Endothelial cell of umbilical vein (primary cell): Measurements from ENCODE around the gene UBASH3B. TPM values are rescaled to one million over a fixed set of nuclear protein-coding genes. Genes with fewer than 3 reads are reported as not detected.

Experiments used
- BruUV-seq: library from RNA; stranded (reverse); fragments of 400-500 nt; replicated peaks from 2 replicates; lab custom pipeline; 2021; lab: Mats Ljungman, UMichigan
- CTCF ChIA-PET: fragments of 300-600, 350-600 bp; sonication (Branson Sonifier 250); formaldehyde crosslinking; loops from one replicate; lab custom pipeline; 2021; ENCODE audit warnings: antibody characterized with exemption, inconsistent platforms; lab: Charles Lee
- POLR2A ChIA-PET: fragments of 300-600, 350-600 bp; sonication (Branson Sonifier 250); formaldehyde crosslinking; loops from one replicate; lab custom pipeline; 2021; ENCODE audit warnings: antibody characterized with exemption, inconsistent platforms; lab: Charles Lee
- DNase-seq: peaks from one replicate; pipeline ENCODE4 v3.0.0-alpha.2; 2011; ENCODE audit warnings: low read depth, low spot score
- FAIRE-seq: peaks from 2 replicates; lab custom pipeline; 2011; peaks lifted over from hg19 to GRCh38; lab: Jason Lieb, UNC
- H2AFZ ChIP-seq: 2 replicates; pipeline ENCODE4 v1.6.0; 2012; ENCODE audit warnings: low read depth, low read length, control low read depth, inconsistent platforms
- H3K27ac ChIP-seq: 2 replicates; pipeline ENCODE4 v1.5.1; 2011; ENCODE audit warnings: low read depth, mild to moderate bottlenecking, control low read depth, low read length, moderate library complexity; ENCODE audit not compliant: insufficient read depth
- H3K27me3 ChIP-seq, 2 experiments: 2 replicates each; pipeline versions ENCODE4 v1.6.0 to v1.6.1; 2011; ENCODE audit warnings: low read length in 2 of 2, mixed read lengths in 1 of 2; ENCODE audit not compliant: control insufficient read depth in 2 of 2, insufficient read depth in 2 of 2
- H3K36me3 ChIP-seq, 2 experiments: 2 replicates in 1 of 2; 3 replicates in 1 of 2; pipeline ENCODE4 v1.5.1; 2011; ENCODE audit warnings: low read length in 2 of 2, mild to moderate bottlenecking in 1 of 2, moderate library complexity in 1 of 2; ENCODE audit not compliant: control insufficient read depth in 2 of 2, insufficient read depth in 2 of 2; ENCODE audit errors: extremely low read depth in 1 of 2
- H3K4me1 ChIP-seq: 3 replicates; pipeline ENCODE4 v1.5.1; 2011; ENCODE audit warnings: mild to moderate bottlenecking, low read length; ENCODE audit not compliant: control insufficient read depth, insufficient read depth; ENCODE audit errors: extremely low read depth
- H3K4me2 ChIP-seq: 2 replicates; pipeline ENCODE4 v1.6.1; 2011; ENCODE audit warnings: low read length, control low read depth, mixed read lengths; ENCODE audit not compliant: insufficient read depth
- H3K4me3 ChIP-seq, 3 experiments: fragments of 200-600 bp in 1 of 3; sonication (generic), shearing (Covaris generic) in 1 of 3; replicated peaks in 1 of 3; 2 replicates each; pipeline ENCODE4 v1.5.1; 2011 to 2016; ENCODE audit warnings: control low read depth in 3 of 3, low read length in 3 of 3, mild to moderate bottlenecking in 2 of 3, inconsistent platforms in 1 of 3, low read depth in 1 of 3, moderate library complexity in 1 of 3; ENCODE audit not compliant: insufficient read depth in 1 of 3
- H3K79me2 ChIP-seq: 2 replicates; pipeline ENCODE4 v1.6.0; 2012; ENCODE audit warnings: low read length, inconsistent platforms; ENCODE audit not compliant: control insufficient read depth, insufficient read depth
- H3K9ac ChIP-seq: replicated peaks from 2 replicates; pipeline ENCODE3; 2011; ENCODE audit warnings: low read length, control low read depth; ENCODE audit not compliant: insufficient read depth; ENCODE audit errors: extremely low read depth
- H3K9me1 ChIP-seq: replicated peaks from 3 replicates; pipeline ENCODE4 v1.6.0; 2011; ENCODE audit warnings: mild to moderate bottlenecking, low read length; ENCODE audit not compliant: control insufficient read depth, insufficient read depth; ENCODE audit errors: extremely low read depth
- H3K9me3 ChIP-seq: replicated peaks from 2 replicates; pipeline ENCODE4 v1.5.1; 2012; ENCODE audit warnings: low read length, inconsistent platforms; ENCODE audit not compliant: control insufficient read depth, insufficient read depth
- H4K20me1 ChIP-seq: replicated peaks from 2 replicates; pipeline ENCODE3; 2011; ENCODE audit warnings: mild to moderate bottlenecking, low read length; ENCODE audit not compliant: control insufficient read depth, insufficient read depth; ENCODE audit errors: extremely low read depth
- EZH2 ChIP-seq: IDR thresholded peaks from 2 replicates; pipeline ENCODE4 v1.6.1; 2012; ENCODE audit warnings: borderline replicate concordance, low read depth, mild to moderate bottlenecking, moderate library complexity, low read length, inconsistent platforms; ENCODE audit not compliant: severe bottlenecking
- FOS ChIP-seq: IDR thresholded peaks from 2 replicates; pipeline ENCODE4 v1.6.1; 2011; ENCODE audit warnings: mild to moderate bottlenecking, low read length, moderate library complexity, borderline replicate concordance; ENCODE audit not compliant: insufficient read depth
- GATA2 ChIP-seq: IDR thresholded peaks from 2 replicates; pipeline ENCODE4 v1.7.0; 2011; ENCODE audit warnings: low read depth, mild to moderate bottlenecking, moderate library complexity, mixed read lengths, low read length; ENCODE audit not compliant: insufficient read length, insufficient read depth
- JUN ChIP-seq: IDR thresholded peaks from 2 replicates; pipeline ENCODE4 v1.6.1; 2011; ENCODE audit warnings: borderline replicate concordance, low read depth; ENCODE audit not compliant: insufficient read length, insufficient read depth
- MYC ChIP-seq: IDR thresholded peaks from one replicate; pipeline ENCODE4 v1.6.1; 2011; ENCODE audit warnings: mild to moderate bottlenecking, low read depth, low read length
- POLR2A ChIP-seq: IDR thresholded peaks from 2 replicates; pipeline ENCODE4 v1.6.1; 2012; ENCODE audit warnings: low read depth, mild to moderate bottlenecking, control low read depth, low read length
- POLR2AphosphoS5 ChIP-seq: IDR thresholded peaks from 2 replicates; pipeline ENCODE4 v1.6.1; 2012; ENCODE audit warnings: low read depth, mild to moderate bottlenecking, control low read depth, low read length, moderate library complexity; ENCODE audit not compliant: insufficient read depth
- dilution Hi-C: fragments of 300-500 bp; cut with MboI; formaldehyde crosslinking; loops from one replicate; pipeline ENCODE4 v1.15.0; 2019; ENCODE audit warnings: low sequenced_read_pairs; ENCODE audit not compliant: extremely low pct_ligation_motif_present
- intact Hi-C: fragments of 100-400 bp; cut with micrococcal nuclease; formaldehyde crosslinking; loops from one replicate; pipeline ENCODE4 v1.10.0; 2022
- polyA plus RNA-seq, 4 experiments: library from polyadenylated mRNA; depleted of rRNA in 3 of 4; stranded (reverse) in 3 of 4; unstranded in 1 of 4; fragments of >200 nt; gene quantifications; 2 replicates each; pipeline versions ENCODE4 v1.2.1 to v1.2.3, GENCODE V29; 2011 to 2012; ENCODE audit warnings: missing spikeins in 1 of 4
- total RNA-seq: library from RNA; stranded (reverse); gene quantifications from 2 replicates; pipeline ENCODE4 v1.2.3, GENCODE V29; 2021
- TF ChIP-seq, protein P1 (sequence below): IDR thresholded peaks from 2 replicates; pipeline ENCODE4 v1.6.1; 2011; ENCODE audit not compliant: insufficient read depth, insufficient read length
- TF ChIP-seq, protein P2 (sequence below), 2 donors: IDR thresholded peaks; 1 replicate in 1 of 2; 2 replicates in 1 of 2; pipeline ENCODE4 v1.5.1; 2011; ENCODE audit warnings: low read length in 2 of 2, mild to moderate bottlenecking in 2 of 2, moderate library complexity in 2 of 2, control low read depth in 1 of 2, inconsistent platforms in 1 of 2, low read depth in 1 of 2; ENCODE audit not compliant: insufficient read depth in 1 of 2; ENCODE audit errors: extremely low read depth in 1 of 2

Gene UBASH3B
- total and polyA plus RNA-seq, 2 donors (not counting 3 experiments of a cell fraction or from before 2014, with no cell fraction given): 23.7 to 38.1 TPM

DNA sequence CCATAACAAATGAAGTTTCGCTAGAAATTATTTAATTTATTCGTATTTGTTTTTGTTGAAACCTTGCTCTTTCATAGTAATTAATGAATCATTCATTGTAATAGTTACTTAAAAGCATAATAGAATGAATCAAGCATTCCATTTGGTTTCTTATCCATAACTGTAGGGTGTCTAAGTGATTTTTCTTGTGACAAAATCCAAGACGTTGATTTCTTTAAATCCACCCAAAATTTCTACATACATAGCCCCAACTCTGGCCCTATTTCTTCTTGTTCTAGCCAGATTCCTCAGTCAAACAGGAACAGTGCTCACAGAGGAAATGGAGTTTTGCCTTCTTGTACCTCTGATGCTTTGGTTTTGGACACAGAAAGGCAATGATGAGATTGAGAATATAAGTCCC is 25.5 kb downstream of the UBASH3B start:
- Histone ChIP-seq H2AFZ (no peak overlapping the region), H4K20me1 (no peaks in the 10 kb centered on the region), H3K9me3 (no peaks in the 10 kb centered on the region), H3K27me3 (no peaks in the 10 kb centered on the region), H3K27ac (no peak overlapping the region), H3K9ac (no peak overlapping the region), H3K4me2 (no peak overlapping the region), H3K4me1 (no peaks in the 10 kb centered on the region), H3K4me3 (no peak overlapping the region), H3K9me1 (no peaks in the 10 kb centered on the region), H3K79me2 (peaks cover 5% of the 10 kb centered on the region), H3K36me3 (no peaks in the 10 kb centered on the region)
- dilution Hi-C loops (no loop called here), intact Hi-C loops (no loop called here)
- BruUV-seq: no TSS peak
- no peak for FAIRE-seq
- ChIA-PET CTCF (no interaction called here), POLR2A (no interaction called here)
- TF ChIP-seq JUN (no peak), POLR2AphosphoS5 (no peak), GATA2 (no peak), FOS (no peak), MYC (no peak)
- TF ChIP-seq, protein P1, sequence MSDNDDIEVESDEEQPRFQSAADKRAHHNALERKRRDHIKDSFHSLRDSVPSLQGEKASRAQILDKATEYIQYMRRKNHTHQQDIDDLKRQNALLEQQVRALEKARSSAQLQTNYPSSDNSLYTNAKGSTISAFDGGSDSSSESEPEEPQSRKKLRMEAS: no peak
- no peak for DNase-seq

- no peak overlapping the region for H3K27ac ChIP-seq
- intact Hi-C loops: no loop called here
- H3K9me1 ChIP-seq: no peaks in the 10 kb centered on the region
- no peak for DNase-seq
- ChIA-PET POLR2A (no interaction called here), CTCF (interaction anchor here (1.6 kb wide), 1 partner anchor 9 kb away, joined by 3 read pairs; no protein-coding TSS in a partner anchor)
- H3K27me3 ChIP-seq: no peaks in the 10 kb centered on the region
- no peak overlapping the region for H3K9ac ChIP-seq
- TF ChIP-seq, protein P2, sequence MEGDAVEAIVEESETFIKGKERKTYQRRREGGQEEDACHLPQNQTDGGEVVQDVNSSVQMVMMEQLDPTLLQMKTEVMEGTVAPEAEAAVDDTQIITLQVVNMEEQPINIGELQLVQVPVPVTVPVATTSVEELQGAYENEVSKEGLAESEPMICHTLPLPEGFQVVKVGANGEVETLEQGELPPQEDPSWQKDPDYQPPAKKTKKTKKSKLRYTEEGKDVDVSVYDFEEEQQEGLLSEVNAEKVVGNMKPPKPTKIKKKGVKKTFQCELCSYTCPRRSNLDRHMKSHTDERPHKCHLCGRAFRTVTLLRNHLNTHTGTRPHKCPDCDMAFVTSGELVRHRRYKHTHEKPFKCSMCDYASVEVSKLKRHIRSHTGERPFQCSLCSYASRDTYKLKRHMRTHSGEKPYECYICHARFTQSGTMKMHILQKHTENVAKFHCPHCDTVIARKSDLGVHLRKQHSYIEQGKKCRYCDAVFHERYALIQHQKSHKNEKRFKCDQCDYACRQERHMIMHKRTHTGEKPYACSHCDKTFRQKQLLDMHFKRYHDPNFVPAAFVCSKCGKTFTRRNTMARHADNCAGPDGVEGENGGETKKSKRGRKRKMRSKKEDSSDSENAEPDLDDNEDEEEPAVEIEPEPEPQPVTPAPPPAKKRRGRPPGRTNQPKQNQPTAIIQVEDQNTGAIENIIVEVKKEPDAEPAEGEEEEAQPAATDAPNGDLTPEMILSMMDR (IDR thresholded peaks at IDR 0.05; ENCODE audit: extremely low read depth in 1 of 2, insufficient read depth in 1 of 2, low read depth in 1 of 2, low read length in 2 of 2): no peak
- no peak for TF ChIP-seq GATA2
- TF ChIP-seq POLR2AphosphoS5: no peak
- no peak for TF ChIP-seq EZH2
- no peak for TF ChIP-seq FOS
- no peak for TF ChIP-seq JUN
- TF ChIP-seq POLR2A: no peak
- no peak for TF ChIP-seq MYC
- TF ChIP-seq, protein P1: no peak
- dilution Hi-C loops: no loop called here
- no peak overlapping the region for H3K4me3 ChIP-seq
- no peak overlapping the region for H3K4me2 ChIP-seq
- H2AFZ ChIP-seq: no peak overlapping the region
- H3K36me3 ChIP-seq: no peaks in the 10 kb centered on the region
- BruUV-seq: no TSS peak
- peaks cover 7% of the 10 kb centered on the region for H3K79me2 ChIP-seq
- no peak for FAIRE-seq
- no peaks in the 10 kb centered on the region for H3K9me3 ChIP-seq
- H4K20me1 ChIP-seq: no peaks in the 10 kb centered on the region
- no peaks in the 10 kb centered on the region for H3K4me1 ChIP-seq
These were observed 26.2 kb downstream of the UBASH3B start for GRCh38 chr11:122681735-122682134.
